ENCODE measurements around the gene NADK2.
"Not testable (repeated sequence)": the region's sequence is repeated elsewhere in the genome, so short reads cannot be mapped to it uniquely, and the experiment has no call there.

Gene NADK2

GRCh38 chr5:36206913-36207312, 34.8 kb downstream of the NADK2 start:
- no peak for DNase-seq (ENCODE audit: low read depth in 2 of 2)

GRCh38 chr5:36205329-36205728, 36.4 kb downstream of the NADK2 start:
- DNase-seq (ENCODE audit: low read depth in 2 of 2) = no peak

GRCh38 chr5:36202521-36202961, 39.2 kb downstream of the NADK2 start:
- no peak for DNase-seq (ENCODE audit: low read depth in 2 of 2)

GRCh38 chr5:36200513-36200912, 41.2 kb downstream of the NADK2 start:
- DNase-seq (ENCODE audit: low read depth in 2 of 2) = no peak

GRCh38 chr5:36199620-36200019, 42.1 kb downstream of the NADK2 start:
- no peak for DNase-seq (ENCODE audit: low read depth in 2 of 2)

GRCh38 chr5:36198783-36199182, 42.9 kb downstream of the NADK2 start:
- not testable (repeated sequence) for DNase-seq (ENCODE audit: low read depth in 2 of 2)

- no peak for DNase-seq (ENCODE audit: low read depth in 2 of 2)
These were observed 43.4 kb downstream of the NADK2 start for GRCh38 chr5:36198281-36198680.

GRCh38 chr5:36193746-36194145, 48.0 kb downstream of the NADK2 start:
- no peak for DNase-seq (ENCODE audit: low read depth in 2 of 2)

GRCh38 chr5:36184408-36184807, 57.3 kb downstream of the NADK2 start:
- DNase-seq (ENCODE audit: low read depth in 2 of 2) = not testable (repeated sequence)

- DNase-seq (ENCODE audit: low read depth in 2 of 2) = no peak
These were observed 60.0 kb downstream of the NADK2 start for GRCh38 chr5:36181774-36182173.

- no peak for DNase-seq (ENCODE audit: low read depth in 2 of 2)
These were observed 61.0 kb downstream of the NADK2 start for GRCh38 chr5:36180556-36181350.

- DNase-seq (ENCODE audit: low read depth in 2 of 2) = no peak
These were observed 61.8 kb downstream of the NADK2 start for GRCh38 chr5:36179950-36180349.

GRCh38 chr5:36178524-36178890, 63.2 kb downstream of the NADK2 start:
- DNase-seq (ENCODE audit: low read depth in 2 of 2) = no peak

- no peak for DNase-seq (ENCODE audit: low read depth in 2 of 2)
These were observed 63.8 kb downstream of the NADK2 start for GRCh38 chr5:36177715-36178523.

- no peak for DNase-seq (ENCODE audit: low read depth in 2 of 2)
These were observed 64.6 kb downstream of the NADK2 start for GRCh38 chr5:36177154-36177553.

- DNase-seq (ENCODE audit: low read depth in 2 of 2) = no peak
These were observed 66.7 kb downstream of the NADK2 start for GRCh38 chr5:36175043-36175442.

GRCh38 chr5:36174119-36174518, 67.6 kb downstream of the NADK2 start:
- DNase-seq (ENCODE audit: low read depth in 2 of 2) = no peak

- no peak for DNase-seq (ENCODE audit: low read depth in 2 of 2)
These were observed 68.3 kb downstream of the NADK2 start for GRCh38 chr5:36173426-36173825.

- no peak for DNase-seq (ENCODE audit: low read depth in 2 of 2)
These were observed 69.1 kb downstream of the NADK2 start for GRCh38 chr5:36172599-36172998.

GRCh38 chr5:36170832-36171424, 70.8 kb downstream of the NADK2 start:
- DNase-seq (ENCODE audit: low read depth in 2 of 2) = no peak

GRCh38 chr5:36168737-36169136, 73.0 kb downstream of the NADK2 start:
- no peak for DNase-seq (ENCODE audit: low read depth in 2 of 2)

GRCh38 chr5:36164461-36164860, 77.3 kb downstream of the NADK2 start:
- no peak for DNase-seq (ENCODE audit: low read depth in 2 of 2)

All from stimulated activated CD4-positive, alpha-beta T cell treated with anti-CD3 and anti-CD28 coated beads, Interleukin-12 subunit alpha, Interleukin-12 subunit beta, amount 100 ng/mL, for 24 hours (primary cell).